Smooth muscle cell (in vitro differentiated cells): ENCODE data around the gene DAO. TPM values are rescaled to one million over a fixed set of nuclear protein-coding genes. Genes with fewer than 3 reads are reported as not detected.
"Not testable (repeated sequence)": the region's sequence is repeated elsewhere in the genome, so short reads cannot be mapped to it uniquely, and the experiment has no call there.

ENCODE experiments used
- DNase-seq: peaks from one replicate; lab custom pipeline; 2025; ENCODE audit not compliant: unreplicated experiment; lab: John Stamatoyannopoulos, UW
- H2AFZ ChIP-seq: fragments of 200-600 bp; sonication (generic); 2 replicates; pipeline ENCODE4 v1.6.0; 2016; ENCODE audit warnings: antibody characterized with exemption, low read depth, mild to moderate bottlenecking
- H3F3A ChIP-seq: fragments of 200-600 bp; sonication (generic); 2 replicates; pipeline ENCODE4 v1.6.0; 2017; ENCODE audit warnings: antibody characterized with exemption, low read depth
- H3K27ac ChIP-seq: fragments of 200-600 bp; sonication (generic); 2 replicates; pipeline ENCODE4 v1.5.1; 2016; ENCODE audit warnings: low read depth, mild to moderate bottlenecking
- H3K27me3 ChIP-seq: fragments of 200-600 bp; sonication (generic); 2 replicates; pipeline ENCODE4 v1.6.1; 2016; ENCODE audit warnings: low read depth, mild to moderate bottlenecking
- H3K36me3 ChIP-seq: fragments of 200-600 bp; sonication (generic); 2 replicates; pipeline ENCODE4 v1.5.1; 2016; ENCODE audit warnings: low read depth
- H3K4me1 ChIP-seq: fragments of 200-600 bp; sonication (generic); 2 replicates; pipeline ENCODE4 v1.5.1; 2016; ENCODE audit warnings: low read depth
- H3K4me2 ChIP-seq: fragments of 200-600 bp; sonication (generic); 2 replicates; pipeline ENCODE4 v1.6.0; 2016; ENCODE audit warnings: mild to moderate bottlenecking
- H3K4me3 ChIP-seq: fragments of 200-600 bp; sonication (generic); 2 replicates; pipeline ENCODE4 v1.5.1; 2016; ENCODE audit warnings: mild to moderate bottlenecking
- H3K79me2 ChIP-seq: fragments of 200-600 bp; sonication (generic); 2 replicates; pipeline ENCODE4 v1.6.0; 2016; ENCODE audit warnings: low read depth, mild to moderate bottlenecking
- H3K9ac ChIP-seq: fragments of 200-600 bp; sonication (generic); 2 replicates; pipeline ENCODE4 v1.6.0; 2016; ENCODE audit warnings: low read depth
- H3K9me3 ChIP-seq: fragments of 200-600 bp; sonication (generic); replicated peaks from 2 replicates; pipeline ENCODE4 v1.5.1; 2016; ENCODE audit warnings: low read depth
- H4K20me1 ChIP-seq: fragments of 200-600 bp; sonication (generic); 2 replicates; pipeline ENCODE4 v1.6.0; 2016; ENCODE audit warnings: low read depth
- CTCF ChIP-seq: fragments of 200-600 bp; sonication (generic); IDR thresholded peaks from 2 replicates; pipeline ENCODE4 v1.5.1; 2017; ENCODE audit warnings: borderline replicate concordance, mild to moderate bottlenecking, antibody characterized with exemption; ENCODE audit not compliant: insufficient read depth, poor library complexity, severe bottlenecking
- WGBS: methylation state at CpG from one replicate; pipeline ENCODE4 v1.1.7; 2016; ENCODE audit warnings: low lambda C conversion rate; 5-methylcytosine and 5-hydroxymethylcytosine counted together
- polyA plus RNA-seq: library from polyadenylated mRNA; unstranded; fragments of >200 nt; fragmentation: Nextera tagmentation; extraction: Ambion mirVana; gene quantifications from 2 replicates; pipeline ENCODE4 v1.2.1, GENCODE V29; 2016
- total RNA-seq: library from RNA; depleted of rRNA; stranded (reverse); fragments of >200 nt; gene quantifications from 2 replicates; pipeline ENCODE4 v1.2.3, GENCODE V29; 2014

Gene DAO
- total and polyA plus RNA-seq, 2 experiments from 2014 or later, result not detected

GRCh38 chr12:108865169-108865568 lies 14.7 kb upstream of the DAO start:
- Histone ChIP-seq H3K27me3 (no peaks in the 10 kb centered on the region), H3K36me3 (no peaks in the 10 kb centered on the region), H3K9ac (no peak overlapping the region), H3F3A (no peaks in the 10 kb centered on the region), H4K20me1 (no peaks in the 10 kb centered on the region), H2AFZ (no peak overlapping the region), H3K4me2 (no peak overlapping the region), H3K4me1 (no peaks in the 10 kb centered on the region), H3K4me3 (no peak overlapping the region), H3K27ac (no peak overlapping the region), H3K9me3 (no peaks in the 10 kb centered on the region), H3K79me2 (no peaks in the 10 kb centered on the region)
- DNase-seq, result no peak
- 100% methylated on average over 4 of the region's 4 CpGs for WGBS
- no peak for TF ChIP-seq CTCF

GRCh38 chr12:108866083-108866482 lies 13.8 kb upstream of the DAO start:
- H3K4me3 ChIP-seq, H3K27me3 ChIP-seq, H2AFZ ChIP-seq, H3K9ac ChIP-seq, H3K79me2 ChIP-seq, DNase-seq, H3K27ac ChIP-seq, H3K4me1 ChIP-seq, H3K36me3 ChIP-seq, H3K9me3 ChIP-seq, H4K20me1 ChIP-seq, H3K4me2 ChIP-seq, H3F3A ChIP-seq: not testable (repeated sequence)
- 95% methylated on average over 10 of the region's 10 CpGs for WGBS

GRCh38 chr12:108868781-108869180 lies 11.1 kb upstream of the DAO start:
- H3K27ac ChIP-seq, result no peak overlapping the region
- no peak overlapping the region for H3K4me2 ChIP-seq
- H3F3A ChIP-seq, result no peaks in the 10 kb centered on the region
- H4K20me1 ChIP-seq, result no peaks in the 10 kb centered on the region
- H2AFZ ChIP-seq, result no peak overlapping the region
- H3K9ac ChIP-seq, result no peak overlapping the region
- H3K9me3 ChIP-seq, result no peaks in the 10 kb centered on the region
- TF ChIP-seq CTCF, result no peak
- no peak for DNase-seq
- no peaks in the 10 kb centered on the region for H3K27me3 ChIP-seq
- no peak overlapping the region for H3K4me3 ChIP-seq
- H3K4me1 ChIP-seq, result no peaks in the 10 kb centered on the region
- WGBS, result 95% methylated on average over 4 of the region's 4 CpGs
- H3K79me2 ChIP-seq, result no peaks in the 10 kb centered on the region
- H3K36me3 ChIP-seq, result no peaks in the 10 kb centered on the region

GRCh38 chr12:108875280-108875679 lies 4.6 kb upstream of the DAO start:
- 33% methylated on average over 1 of the region's 1 CpG for WGBS

More at GRCh38 chr12:108875280-108875679, 4.6 kb upstream of the DAO start:
- no peaks in the 10 kb centered on the region for H3F3A ChIP-seq
- no peaks in the 10 kb centered on the region for H3K9me3 ChIP-seq
- no peaks in the 10 kb centered on the region for H3K36me3 ChIP-seq
- H3K4me2 ChIP-seq, result no peak overlapping the region
- DNase-seq, result no peak
- H4K20me1 ChIP-seq, result no peaks in the 10 kb centered on the region
- H3K4me1 ChIP-seq, result no peaks in the 10 kb centered on the region
- H3K27ac ChIP-seq, result no peak overlapping the region
- H3K79me2 ChIP-seq, result no peaks in the 10 kb centered on the region
- H3K4me3 ChIP-seq, result no peak overlapping the region
- no peaks in the 10 kb centered on the region for H3K27me3 ChIP-seq
- no peak overlapping the region for H3K9ac ChIP-seq
- no peak for TF ChIP-seq CTCF
- H2AFZ ChIP-seq, result no peak overlapping the region
